GM12878 (cell line): Measurements from ENCODE around the gene HGS. TPM values are rescaled to one million over a fixed set of nuclear protein-coding genes. Genes with fewer than 3 reads are reported as not detected.

ENCODE experiments used
- EZH2 ChIP-seq: IDR thresholded peaks from 2 replicates; pipeline ENCODE4 v1.6.1; 2012; ENCODE audit warnings: low read depth, mild to moderate bottlenecking, control low read depth, inconsistent platforms, low read length, borderline replicate concordance; ENCODE audit not compliant: control insufficient read depth
- PML ChIP-seq: IDR thresholded peaks from 2 replicates; pipeline ENCODE4 v1.6.1; 2012; ENCODE audit warnings: low read length, inconsistent platforms
- YBX1 ChIP-seq: fragments of 450-650 bp; IDR thresholded peaks from 2 replicates; pipeline ENCODE4 v1.6.1; 2016; ENCODE audit warnings: antibody characterized with exemption
- polyA plus RNA-seq, 11 experiments: library from polyadenylated mRNA; depleted of rRNA in 4 of 11; unstranded in 6 of 11; stranded (reverse) in 5 of 11; fragments of >200 nt; fragmentation: Nextera tagmentation in 4 of 11; fragmentation: Illumina TruSeq in 1 of 11; extraction: Ambion mirVana in 4 of 11; extraction: Trizol in 1 of 11; gene quantifications; 1 replicate in 1 of 11; 2 replicates in 10 of 11; pipeline versions ENCODE4 v1.2.1 to v1.2.3, GENCODE V29; 2011 to 2016; ENCODE audit warnings: inconsistent platforms in 2 of 11, missing spikeins in 2 of 11, low read depth in 1 of 11
- total RNA-seq, 4 experiments: library from RNA; depleted of rRNA in 3 of 4; stranded (reverse); fragments of >200 nt in 3 of 4; fragmentation: Illumina TruSeq in 1 of 4; extraction: Trizol in 1 of 4; gene quantifications; 2 replicates each; pipeline versions ENCODE4 v1.2.1 to v1.2.3, GENCODE V29; 2013 to 2021
- TF ChIP-seq, protein P1 (sequence below): fragments of 450-650 bp; IDR thresholded peaks from 2 replicates; pipeline ENCODE4 v1.6.1; 2017; ENCODE audit warnings: antibody characterized with exemption, mild to moderate bottlenecking, moderate library complexity
- TF ChIP-seq, protein P2 (sequence below): fragments of 450-650 bp; IDR thresholded peaks from 2 replicates; pipeline ENCODE4 v1.6.1; 2017; ENCODE audit warnings: mild to moderate bottlenecking, low read depth, inconsistent platforms; ENCODE audit not compliant: poor library complexity, severe bottlenecking
- TF ChIP-seq, protein P3 (sequence below): fragments of 150-350 bp; IDR thresholded peaks from 2 replicates; pipeline ENCODE4 v1.6.1; 2016; ENCODE audit warnings: low read depth, low read length

HGS gene
- total and polyA plus RNA-seq, 10 of the 15 experiments (the other 5 are each of a cell fraction or from before 2014, with no cell fraction given) = 2.2 to 85.6 (median 55.3) TPM

DNA sequence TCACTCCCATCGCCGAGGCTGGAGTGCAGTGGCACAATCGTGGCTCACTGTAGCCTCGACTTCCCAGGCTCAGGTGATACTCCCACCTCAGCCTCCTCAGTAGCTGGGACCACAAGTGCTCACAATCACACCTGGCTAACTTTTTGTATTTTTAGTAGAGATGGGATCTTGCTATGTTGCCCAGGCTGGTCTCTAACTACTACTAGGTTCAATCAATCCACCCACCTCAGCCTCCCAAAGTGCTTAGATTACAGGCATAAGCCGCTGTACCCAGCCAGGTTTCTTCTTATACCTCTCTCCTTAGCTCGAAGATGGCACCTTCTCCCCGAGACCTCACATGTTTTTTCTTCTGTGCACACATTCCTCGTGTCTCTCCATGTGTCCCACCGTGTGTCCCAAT is 43.8 kb upstream of the HGS start (continued):
- TF ChIP-seq, protein P1, sequence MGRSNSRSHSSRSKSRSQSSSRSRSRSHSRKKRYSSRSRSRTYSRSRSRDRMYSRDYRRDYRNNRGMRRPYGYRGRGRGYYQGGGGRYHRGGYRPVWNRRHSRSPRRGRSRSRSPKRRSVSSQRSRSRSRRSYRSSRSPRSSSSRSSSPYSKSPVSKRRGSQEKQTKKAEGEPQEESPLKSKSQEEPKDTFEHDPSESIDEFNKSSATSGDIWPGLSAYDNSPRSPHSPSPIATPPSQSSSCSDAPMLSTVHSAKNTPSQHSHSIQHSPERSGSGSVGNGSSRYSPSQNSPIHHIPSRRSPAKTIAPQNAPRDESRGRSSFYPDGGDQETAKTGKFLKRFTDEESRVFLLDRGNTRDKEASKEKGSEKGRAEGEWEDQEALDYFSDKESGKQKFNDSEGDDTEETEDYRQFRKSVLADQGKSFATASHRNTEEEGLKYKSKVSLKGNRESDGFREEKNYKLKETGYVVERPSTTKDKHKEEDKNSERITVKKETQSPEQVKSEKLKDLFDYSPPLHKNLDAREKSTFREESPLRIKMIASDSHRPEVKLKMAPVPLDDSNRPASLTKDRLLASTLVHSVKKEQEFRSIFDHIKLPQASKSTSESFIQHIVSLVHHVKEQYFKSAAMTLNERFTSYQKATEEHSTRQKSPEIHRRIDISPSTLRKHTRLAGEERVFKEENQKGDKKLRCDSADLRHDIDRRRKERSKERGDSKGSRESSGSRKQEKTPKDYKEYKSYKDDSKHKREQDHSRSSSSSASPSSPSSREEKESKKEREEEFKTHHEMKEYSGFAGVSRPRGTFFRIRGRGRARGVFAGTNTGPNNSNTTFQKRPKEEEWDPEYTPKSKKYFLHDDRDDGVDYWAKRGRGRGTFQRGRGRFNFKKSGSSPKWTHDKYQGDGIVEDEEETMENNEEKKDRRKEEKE = no peak
- no peak for TF ChIP-seq YBX1
- TF ChIP-seq, protein P2, sequence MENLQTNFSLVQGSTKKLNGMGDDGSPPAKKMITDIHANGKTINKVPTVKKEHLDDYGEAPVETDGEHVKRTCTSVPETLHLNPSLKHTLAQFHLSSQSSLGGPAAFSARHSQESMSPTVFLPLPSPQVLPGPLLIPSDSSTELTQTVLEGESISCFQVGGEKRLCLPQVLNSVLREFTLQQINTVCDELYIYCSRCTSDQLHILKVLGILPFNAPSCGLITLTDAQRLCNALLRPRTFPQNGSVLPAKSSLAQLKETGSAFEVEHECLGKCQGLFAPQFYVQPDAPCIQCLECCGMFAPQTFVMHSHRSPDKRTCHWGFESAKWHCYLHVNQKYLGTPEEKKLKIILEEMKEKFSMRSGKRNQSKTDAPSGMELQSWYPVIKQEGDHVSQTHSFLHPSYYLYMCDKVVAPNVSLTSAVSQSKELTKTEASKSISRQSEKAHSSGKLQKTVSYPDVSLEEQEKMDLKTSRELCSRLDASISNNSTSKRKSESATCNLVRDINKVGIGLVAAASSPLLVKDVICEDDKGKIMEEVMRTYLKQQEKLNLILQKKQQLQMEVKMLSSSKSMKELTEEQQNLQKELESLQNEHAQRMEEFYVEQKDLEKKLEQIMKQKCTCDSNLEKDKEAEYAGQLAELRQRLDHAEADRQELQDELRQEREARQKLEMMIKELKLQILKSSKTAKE = no peak
- no peak for TF ChIP-seq PML
- no peak for TF ChIP-seq EZH2
- TF ChIP-seq, protein P3, sequence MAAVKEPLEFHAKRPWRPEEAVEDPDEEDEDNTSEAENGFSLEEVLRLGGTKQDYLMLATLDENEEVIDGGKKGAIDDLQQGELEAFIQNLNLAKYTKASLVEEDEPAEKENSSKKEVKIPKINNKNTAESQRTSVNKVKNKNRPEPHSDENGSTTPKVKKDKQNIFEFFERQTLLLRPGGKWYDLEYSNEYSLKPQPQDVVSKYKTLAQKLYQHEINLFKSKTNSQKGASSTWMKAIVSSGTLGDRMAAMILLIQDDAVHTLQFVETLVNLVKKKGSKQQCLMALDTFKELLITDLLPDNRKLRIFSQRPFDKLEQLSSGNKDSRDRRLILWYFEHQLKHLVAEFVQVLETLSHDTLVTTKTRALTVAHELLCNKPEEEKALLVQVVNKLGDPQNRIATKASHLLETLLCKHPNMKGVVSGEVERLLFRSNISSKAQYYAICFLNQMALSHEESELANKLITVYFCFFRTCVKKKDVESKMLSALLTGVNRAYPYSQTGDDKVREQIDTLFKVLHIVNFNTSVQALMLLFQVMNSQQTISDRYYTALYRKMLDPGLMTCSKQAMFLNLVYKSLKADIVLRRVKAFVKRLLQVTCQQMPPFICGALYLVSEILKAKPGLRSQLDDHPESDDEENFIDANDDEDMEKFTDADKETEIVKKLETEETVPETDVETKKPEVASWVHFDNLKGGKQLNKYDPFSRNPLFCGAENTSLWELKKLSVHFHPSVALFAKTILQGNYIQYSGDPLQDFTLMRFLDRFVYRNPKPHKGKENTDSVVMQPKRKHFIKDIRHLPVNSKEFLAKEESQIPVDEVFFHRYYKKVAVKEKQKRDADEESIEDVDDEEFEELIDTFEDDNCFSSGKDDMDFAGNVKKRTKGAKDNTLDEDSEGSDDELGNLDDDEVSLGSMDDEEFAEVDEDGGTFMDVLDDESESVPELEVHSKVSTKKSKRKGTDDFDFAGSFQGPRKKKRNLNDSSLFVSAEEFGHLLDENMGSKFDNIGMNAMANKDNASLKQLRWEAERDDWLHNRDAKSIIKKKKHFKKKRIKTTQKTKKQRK = no peak
